T-cell (primary cell): ENCODE results near the gene ITPRID2. TPM values are rescaled to one million over a fixed set of nuclear protein-coding genes. Genes with fewer than 3 reads are reported as not detected.

Source experiments
- ATAC-seq, 4 experiments: fragments of 200-7000 bp in 3 of 4; fragments of 150-1000 bp in 1 of 4; cut with Tn5 transposase; replicated peaks in 1 of 4; 1 replicate in 3 of 4; 2 replicates in 1 of 4; pipeline ENCODE4 v1.10.0; 2021; ENCODE audit warnings: moderate library complexity in 3 of 4, mild to moderate bottlenecking in 2 of 4, moderate number of reproducible peaks in 1 of 4
- CTCF ChIA-PET, 2 donors: fragments of 300-600 bp; sonication (Branson Sonifier 250); formaldehyde crosslinking; loops; one replicate each; lab custom pipeline; 2022; ENCODE audit warnings: antibody characterized with exemption in 2 of 2; lab: Charles Lee
- POLR2A ChIA-PET, 2 donors: fragments of 300-600 bp; sonication (Branson Sonifier 250); formaldehyde crosslinking; loops; one replicate each; lab custom pipeline; 2022; ENCODE audit warnings: antibody characterized with exemption in 2 of 2; lab: Charles Lee
- DNase-seq, 35 experiments: peaks; one replicate each; pipeline versions ENCODE4 v3.0.0 to v3.0.0-alpha.2; 2013 to 2023
- H3K27ac ChIP-seq: one replicate; pipeline ENCODE4 v1.5.1; 2013; ENCODE audit warnings: low read length
- H3K27me3 ChIP-seq, 2 experiments: replicated peaks in 1 of 2; 1 replicate in 1 of 2; 2 replicates in 1 of 2; pipeline versions ENCODE4 v1.6.1 to v1.7.0; 2013; ENCODE audit warnings: low read length in 1 of 2, mixed read lengths in 1 of 2; ENCODE audit not compliant: control insufficient read depth in 2 of 2, insufficient read depth in 2 of 2; ENCODE audit errors: extremely low read depth in 1 of 2
- H3K36me3 ChIP-seq, 2 donors: 1 replicate in 1 of 2; 2 replicates in 1 of 2; pipeline versions ENCODE4 v1.6.1 to v1.7.0; 2013; ENCODE audit warnings: low read length in 1 of 2; ENCODE audit not compliant: control insufficient read depth in 2 of 2, insufficient read depth in 1 of 2; ENCODE audit errors: extremely low read depth in 1 of 2
- H3K4me1 ChIP-seq, 2 experiments: 1 replicate in 1 of 2; 2 replicates in 1 of 2; pipeline versions ENCODE4 v1.6.1 to v1.7.0; 2013; ENCODE audit warnings: low read length in 2 of 2, mixed read lengths in 1 of 2; ENCODE audit not compliant: insufficient read depth in 2 of 2, control insufficient read depth in 1 of 2; ENCODE audit errors: extremely low read depth in 1 of 2
- H3K4me3 ChIP-seq, 2 donors: 1 replicate in 1 of 2; 2 replicates in 1 of 2; pipeline versions ENCODE4 v1.5.1 to v1.7.0; 2013; ENCODE audit warnings: mild to moderate bottlenecking in 2 of 2, low read length in 1 of 2, moderate library complexity in 1 of 2; ENCODE audit not compliant: control insufficient read depth in 1 of 2; ENCODE audit errors: extremely low read depth in 1 of 2
- H3K9me3 ChIP-seq: 2 replicates; pipeline ENCODE4 v1.7.0; 2013
- H3K27ac Mint-ChIP-seq, 2 donors: one replicate each; pipeline ENCODE4 v1.8.0; 2020 to 2021; ENCODE audit warnings: mild to moderate bottlenecking in 2 of 2, mixed read lengths in 2 of 2
- H3K27me3 Mint-ChIP-seq, 2 donors: one replicate each; pipeline ENCODE4 v1.8.0; 2021 to 2022; ENCODE audit warnings: mixed read lengths in 2 of 2
- H3K36me3 Mint-ChIP-seq: one replicate; pipeline ENCODE4 v1.8.0; 2021; ENCODE audit warnings: mixed read lengths
- H3K4me1 Mint-ChIP-seq, 3 donors: one replicate each; pipeline ENCODE4 v1.8.0; 2020 to 2022; ENCODE audit warnings: mixed read lengths in 3 of 3, mild to moderate bottlenecking in 1 of 3
- H3K4me3 Mint-ChIP-seq, 3 donors: one replicate each; pipeline ENCODE4 v1.8.0; 2020 to 2022; ENCODE audit warnings: mild to moderate bottlenecking in 3 of 3, mixed read lengths in 3 of 3, moderate library complexity in 3 of 3
- H3K9me3 Mint-ChIP-seq, 3 donors: one replicate each; pipeline ENCODE4 v1.8.0; 2020 to 2022; ENCODE audit warnings: mixed read lengths in 3 of 3
- WGBS: methylation state at CpG from one replicate; pipeline ENCODE4 v1.1.5; 2013; ENCODE audit warnings: missing lambda C conversion rate; ENCODE audit not compliant: insufficient coverage; 5-methylcytosine and 5-hydroxymethylcytosine counted together
- total RNA-seq, 35 experiments: library from RNA in 6 of 35; stranded (reverse) in 6 of 35; fragments of 120-200 nt in 1 of 35; gene quantifications; one replicate each; pipeline versions ENCODE4 v1.2.1 to v1.2.4 and lab custom pipeline; 2013 to 2026

ITPRID2 gene
- total RNA-seq, 5 donors from 2014 or later (not counting 1 experiment from before 2014, with no cell fraction given): 29.1 to 55.8 (median 45.1) TPM

DNA sequence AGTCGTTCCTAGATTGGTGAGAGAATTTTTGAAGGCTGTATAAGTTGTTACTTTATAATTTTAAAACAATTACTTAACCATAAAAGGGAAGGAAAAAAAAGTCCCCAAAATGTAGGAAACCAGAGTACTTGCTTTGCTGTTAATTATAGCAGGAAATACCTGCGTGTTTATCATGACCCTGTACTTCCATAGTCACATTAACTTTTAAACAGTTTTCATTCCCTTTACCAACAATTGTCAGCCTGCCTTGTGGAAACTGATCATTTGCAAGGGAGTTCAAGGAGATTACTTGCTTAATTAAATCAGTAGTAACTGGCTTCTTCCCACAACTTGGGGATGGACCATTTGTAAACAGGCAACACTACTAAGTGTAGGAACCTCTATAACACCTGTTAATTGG lies 6.4 kb upstream of the ITPRID2 start:
- no CpG with 5 or more reads among the region's 2 CpGs for WGBS
- Histone ChIP-seq H3K27ac (no peak overlapping the region), H3K27me3 (peaks cover 0 to 5% of the 10 kb centered on the region in 2 experiments), H3K9me3 (no peaks in the 10 kb centered on the region), H3K4me1 (no peaks in the 10 kb centered on the region), H3K4me3 (no peak overlapping the region), H3K36me3 (no peaks in the 10 kb centered on the region)
- ATAC-seq: no peak
- no peaks in the 10 kb centered on the region for H3K36me3 Mint-ChIP-seq
- peaks cover 31 to 37% of the 10 kb centered on the region in 2 donors for H3K27me3 Mint-ChIP-seq
- no peaks in the 10 kb centered on the region for H3K4me1 Mint-ChIP-seq
- no peak for DNase-seq
- H3K4me3 Mint-ChIP-seq: no peak overlapping the region
- no peak overlapping the region for H3K27ac Mint-ChIP-seq
- ChIA-PET POLR2A (no interaction called here), CTCF (interaction anchor here in 1 of 2 donors (0.5 kb wide), 1 partner anchor 16 kb away, joined by 3 read pairs; no protein-coding TSS in a partner anchor)
- H3K9me3 Mint-ChIP-seq: no peaks in the 10 kb centered on the region

GRCh38 chr2:181886192-181886591 lies 5.3 kb upstream of the ITPRID2 start:
- Histone ChIP-seq H3K4me3 (no peak overlapping the region), H3K4me1 (peaks cover under 1 to 2% of the 10 kb centered on the region in 2 experiments), H3K9me3 (no peaks in the 10 kb centered on the region), H3K27me3 (peaks cover 0 to 5% of the 10 kb centered on the region in 2 experiments), H3K36me3 (no peaks in the 10 kb centered on the region), H3K27ac (no peak overlapping the region)
- no peak for DNase-seq
- no peak overlapping the region for H3K27ac Mint-ChIP-seq
- no peak for ATAC-seq
- ChIA-PET POLR2A (interaction anchor here in 1 of 2 donors (0.8 kb wide), 1 partner anchor 11 kb away, joined by 4 read pairs; no protein-coding TSS in a partner anchor), CTCF (interaction anchor here in 1 of 2 donors (1.1 to 1.5 kb wide), 2 partner anchors 14 to 19 kb away, joined by 3 to 6 read pairs; no protein-coding TSS in a partner anchor)
- no CpG with 5 or more reads among the region's 4 CpGs for WGBS
- no peak overlapping the region for H3K4me3 Mint-ChIP-seq
- no peaks in the 10 kb centered on the region for H3K36me3 Mint-ChIP-seq
- H3K4me1 Mint-ChIP-seq: peaks cover 2 to 5% (median 3%) of the 10 kb centered on the region in 3 donors
- peaks cover 35 to 41% of the 10 kb centered on the region in 2 donors for H3K27me3 Mint-ChIP-seq
- no peaks in the 10 kb centered on the region for H3K9me3 Mint-ChIP-seq

- POLR2A ChIA-PET: interaction anchor here in 1 of 2 donors (0.8 kb wide), 1 partner anchor 10 kb away, joined by 4 read pairs; no protein-coding TSS in a partner anchor
These were observed 4.5 kb upstream of the ITPRID2 start for GRCh38 chr2:181887045-181887444.

GRCh38 chr2:181889776-181890175 lies 1.8 kb upstream of the ITPRID2 start:
- Histone ChIP-seq H3K27me3 (peaks cover 0 to 5% of the 10 kb centered on the region in 2 experiments), H3K27ac (no peak overlapping the region), H3K36me3 (no peaks in the 10 kb centered on the region), H3K4me3 (no peak overlapping the region), H3K4me1 (peaks cover 3 to 9% of the 10 kb centered on the region in 2 experiments), H3K9me3 (no peaks in the 10 kb centered on the region)
- Mint-ChIP-seq H3K4me1 (peaks cover 27 to 31% (median 30%) of the 10 kb centered on the region in 3 donors), H3K36me3 (no peaks in the 10 kb centered on the region), H3K4me3 (no peak overlapping the region), H3K27me3 (peaks cover 27 to 30% of the 10 kb centered on the region in 2 donors), H3K9me3 (no peaks in the 10 kb centered on the region), H3K27ac (no peak overlapping the region)
- POLR2A ChIA-PET: no interaction called here
- CTCF ChIA-PET: no interaction called here
- ATAC-seq: no peak
- no peak for DNase-seq

More at GRCh38 chr2:181887045-181887444, 4.5 kb upstream of the ITPRID2 start:
- Histone ChIP-seq H3K4me3 (no peak overlapping the region), H3K27ac (no peak overlapping the region), H3K9me3 (no peaks in the 10 kb centered on the region), H3K27me3 (peaks cover 0 to 5% of the 10 kb centered on the region in 2 experiments), H3K4me1 (peaks cover 2 to 3% of the 10 kb centered on the region in 2 experiments), H3K36me3 (no peaks in the 10 kb centered on the region)
- Mint-ChIP-seq H3K4me3 (no peak overlapping the region), H3K27ac (no peak overlapping the region), H3K36me3 (no peaks in the 10 kb centered on the region), H3K9me3 (no peaks in the 10 kb centered on the region), H3K4me1 (peaks cover 4 to 6% (median 5%) of the 10 kb centered on the region in 3 donors), H3K27me3 (peaks cover 35 to 40% of the 10 kb centered on the region in 2 donors)
- CTCF ChIA-PET: interaction anchor here in 1 of 2 donors (1.1 to 1.5 kb wide), 2 partner anchors 13 to 18 kb away, joined by 3 to 6 read pairs; no protein-coding TSS in a partner anchor
- ATAC-seq (no peak), DNase-seq (no peak)
- no CpG with 5 or more reads among the region's 2 CpGs for WGBS

DNA sequence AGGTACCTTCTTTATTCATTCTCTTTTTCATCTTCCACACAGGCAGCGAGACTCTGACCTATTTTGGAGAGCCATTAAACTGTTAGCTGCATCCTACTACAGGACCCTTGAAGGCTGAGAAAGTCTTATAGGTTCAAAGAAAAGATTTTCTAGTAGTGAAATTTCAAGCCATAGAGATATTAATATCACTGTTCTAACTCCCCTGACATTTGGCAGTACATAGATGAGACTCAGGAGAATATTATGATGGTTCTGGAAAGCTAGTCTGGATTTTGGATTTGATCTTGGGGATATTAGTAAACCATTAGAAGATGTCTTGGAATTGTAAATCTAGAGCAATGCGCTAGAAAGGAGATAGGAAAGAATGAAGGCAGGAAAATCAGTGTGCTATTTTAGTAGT lies 1.3 kb upstream of the ITPRID2 start:
- peaks cover 27 to 30% of the 10 kb centered on the region in 2 donors for H3K27me3 Mint-ChIP-seq
- peaks cover 27 to 31% (median 30%) of the 10 kb centered on the region in 3 donors for H3K4me1 Mint-ChIP-seq
- CTCF ChIA-PET: no interaction called here
- ATAC-seq (no peak), DNase-seq (no peak)
- H3K36me3 Mint-ChIP-seq: no peaks in the 10 kb centered on the region
- peaks cover 3 to 9% of the 10 kb centered on the region in 2 experiments for H3K4me1 ChIP-seq
- H3K9me3 ChIP-seq: no peaks in the 10 kb centered on the region
- peaks cover 0 to 5% of the 10 kb centered on the region in 2 experiments for H3K27me3 ChIP-seq
- no peaks in the 10 kb centered on the region for H3K9me3 Mint-ChIP-seq
- H3K36me3 ChIP-seq: no peaks in the 10 kb centered on the region
- WGBS: no CpG with 5 or more reads among the region's 2 CpGs
- POLR2A ChIA-PET: no interaction called here
- H3K27ac ChIP-seq: no peak overlapping the region
- H3K27ac Mint-ChIP-seq: no peak overlapping the region
- peak overlapping the region in 2 of 3 donors; percentile 26 to 96 for H3K4me3 Mint-ChIP-seq
- H3K4me3 ChIP-seq: no peak overlapping the region

DNA sequence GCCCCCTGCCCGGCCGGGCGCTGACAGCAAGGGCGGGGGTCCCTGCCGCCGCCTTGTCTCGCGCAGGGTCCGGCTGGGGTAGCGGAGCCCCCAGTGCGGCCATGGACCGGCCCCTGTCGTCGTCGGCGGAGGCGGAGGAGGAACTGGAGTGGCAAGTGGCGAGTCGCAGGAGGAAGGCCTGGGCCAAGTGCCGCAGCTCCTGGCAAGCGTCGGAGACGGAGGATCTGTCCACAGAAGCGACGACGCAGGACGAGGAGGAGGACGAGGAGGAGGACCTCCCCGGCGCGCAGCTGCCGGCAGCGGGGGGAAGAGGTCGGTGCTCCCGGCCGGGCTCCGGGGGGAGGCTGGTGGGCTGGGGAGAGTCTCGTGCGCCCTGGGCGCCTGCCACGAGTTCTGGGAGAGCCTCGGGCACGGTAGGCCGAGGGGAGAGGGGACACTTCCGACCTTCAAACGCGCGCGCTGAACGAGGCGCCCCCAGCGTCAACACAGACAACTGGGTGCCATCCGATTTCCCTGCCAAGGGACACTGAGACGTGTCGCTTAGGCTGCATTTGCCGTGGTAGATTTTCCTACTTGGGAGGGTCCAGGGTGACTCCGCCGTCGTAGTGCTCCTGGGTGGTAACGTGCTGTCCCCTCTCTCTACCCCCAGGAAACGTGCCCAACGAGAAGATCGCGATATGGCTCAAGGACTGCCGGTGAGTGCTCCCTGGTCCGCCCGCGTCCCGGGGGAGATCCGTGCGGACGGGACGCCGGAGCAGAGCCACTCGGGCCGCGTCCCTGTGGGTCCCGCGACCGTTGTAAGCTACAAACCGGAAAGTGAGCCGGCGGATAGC lies 652 bp downstream of the ITPRID2 start:
- H3K9me3 ChIP-seq: no peaks in the 10 kb centered on the region
- peak overlapping the region; percentile 54 for H3K27ac ChIP-seq
- H3K27me3 ChIP-seq: peaks cover 0 to 5% of the 10 kb centered on the region in 2 experiments
- peak; percentile 63 to 71 (median 66) for ATAC-seq
- no peaks in the 10 kb centered on the region for H3K36me3 ChIP-seq
- CTCF ChIA-PET: interaction anchor here (0.6 to 2.1 kb wide), 10 partner anchors 9 to 1759 kb away, joined by 3 to 9 read pairs (median 4); no protein-coding TSS in a partner anchor
- peaks cover 3 to 12% of the 10 kb centered on the region in 2 experiments for H3K4me1 ChIP-seq
- peak overlapping the region; percentile 82 to 96 for H3K4me3 ChIP-seq
- WGBS: under 1% methylated on average over 72 of the region's 83 CpGs
- Mint-ChIP-seq H3K4me1 (peaks cover 37 to 42% (median 39%) of the 10 kb centered on the region in 3 donors), H3K27me3 (peaks cover 17% of the 10 kb centered on the region in 2 donors), H3K36me3 (peaks cover 3% of the 10 kb centered on the region), H3K9me3 (no peaks in the 10 kb centered on the region), H3K4me3 (peak overlapping the region; percentile 91 to 96 (median 93)), H3K27ac (peak overlapping the region; percentile 71 to 82)
- POLR2A ChIA-PET: interaction anchor here in 1 of 2 donors (0.6 to 0.7 kb wide), 2 partner anchors 11 to 13 kb away, joined by 3 read pairs; no protein-coding TSS in a partner anchor
- peak; percentile 19 to 70 (median 49) for DNase-seq
